Activated T-helper 1 cell treated with anti-CD3 and anti-CD28 coated beads, Interleukin-2, amount 50 U/mL, for 16 hours (primary cell): Measurements from ENCODE around the gene CST1.
"Not testable (repeated sequence)": the region's sequence is repeated elsewhere in the genome, so short reads cannot be mapped to it uniquely, and the experiment has no call there.

ENCODE experiments used
- DNase-seq, 2 donors: peaks; one replicate each; pipeline ENCODE4 v3.0.0-alpha.2; 2020; ENCODE audit warnings: low read depth in 1 of 2, low spot score in 1 of 2

Gene CST1

GRCh38 chr20:23750786-23751185 lies at the start of gene CST1:
CST1 (minus strand) TSS chr20:23750935; CDS start chr20:23750866, 69 bp downstream.
- DNase-seq: not testable (repeated sequence)

DNA sequence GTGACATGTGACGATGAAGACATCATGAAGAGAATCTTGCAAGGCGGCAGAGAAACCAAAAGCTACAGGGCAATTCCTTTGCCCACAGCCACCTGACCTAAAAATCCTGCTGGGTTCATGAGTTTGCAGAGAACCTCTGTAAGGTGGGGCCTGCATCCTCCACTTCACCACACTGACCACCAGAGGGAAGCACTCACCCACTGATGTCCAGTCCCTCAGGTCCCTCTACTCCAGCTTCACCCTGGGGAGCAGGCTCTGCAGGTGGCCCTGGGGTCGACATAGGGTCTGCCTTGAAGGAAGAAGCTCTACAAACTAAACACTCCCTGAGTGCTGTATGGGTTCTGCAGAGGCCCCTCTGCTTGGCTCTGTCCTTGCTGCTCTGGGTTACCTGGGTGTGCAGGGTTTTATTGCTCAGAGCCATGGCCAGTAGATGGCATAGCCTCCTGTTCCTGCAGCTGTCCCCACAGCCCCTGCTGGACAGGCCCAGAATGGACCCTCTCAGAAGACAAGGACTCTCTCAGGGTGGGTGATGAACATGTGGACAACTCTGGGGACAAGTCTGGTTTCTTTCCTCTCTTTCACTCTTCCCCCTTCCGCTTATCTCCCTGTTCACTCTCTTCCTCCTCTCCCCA lies 48.6 kb upstream of the CST1 start:
- not testable (repeated sequence) for DNase-seq

DNA sequence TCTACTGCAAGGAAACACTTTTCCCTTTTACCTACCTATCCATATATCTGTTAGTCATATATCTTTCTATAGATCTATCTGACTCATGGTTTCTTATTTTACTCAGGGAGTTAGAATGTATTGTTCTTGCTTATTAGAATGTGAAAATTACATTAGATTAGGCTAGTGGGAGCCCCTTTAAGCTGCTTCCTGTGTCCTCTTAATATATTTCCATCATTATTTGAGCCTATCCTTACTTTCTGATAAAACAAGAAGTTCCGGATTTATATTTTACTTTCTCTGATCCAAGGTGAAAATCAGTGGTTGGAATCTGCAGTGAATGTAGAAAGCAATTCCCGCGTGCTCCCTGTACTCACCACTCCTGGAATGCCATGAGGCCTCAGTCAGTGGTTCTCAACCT lies 44.8 kb upstream of the CST1 start:
- DNase-seq: no peak

GRCh38 chr20:23794841-23795240 lies 44.1 kb upstream of the CST1 start:
- no peak for DNase-seq

- no peak for DNase-seq
These were observed 43.3 kb upstream of the CST1 start for GRCh38 chr20:23794065-23794464.

DNA sequence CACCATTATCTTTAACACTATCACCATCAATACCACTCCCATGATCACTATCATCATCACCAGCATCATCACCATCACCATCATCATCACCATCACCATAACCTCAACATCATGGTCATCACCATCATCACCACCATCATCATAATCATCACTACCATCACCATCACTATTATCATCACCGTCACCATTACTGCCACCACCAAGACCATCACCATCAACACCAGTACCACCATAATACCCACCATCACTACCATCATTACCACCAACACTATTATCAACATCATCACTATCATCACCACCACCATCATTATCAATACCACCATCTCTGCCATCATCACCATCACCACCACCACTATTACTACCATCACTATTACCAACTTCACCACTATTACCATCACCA lies 32.7 kb upstream of the CST1 start:
- DNase-seq: no peak

GRCh38 chr20:23782366-23782983 lies 31.7 kb upstream of the CST1 start:
- DNase-seq: no peak

- not testable (repeated sequence) for DNase-seq
These were observed 27.9 kb upstream of the CST1 start for GRCh38 chr20:23778676-23779075.

GRCh38 chr20:23777380-23777779 lies 26.6 kb upstream of the CST1 start:
- not testable (repeated sequence) for DNase-seq

DNA sequence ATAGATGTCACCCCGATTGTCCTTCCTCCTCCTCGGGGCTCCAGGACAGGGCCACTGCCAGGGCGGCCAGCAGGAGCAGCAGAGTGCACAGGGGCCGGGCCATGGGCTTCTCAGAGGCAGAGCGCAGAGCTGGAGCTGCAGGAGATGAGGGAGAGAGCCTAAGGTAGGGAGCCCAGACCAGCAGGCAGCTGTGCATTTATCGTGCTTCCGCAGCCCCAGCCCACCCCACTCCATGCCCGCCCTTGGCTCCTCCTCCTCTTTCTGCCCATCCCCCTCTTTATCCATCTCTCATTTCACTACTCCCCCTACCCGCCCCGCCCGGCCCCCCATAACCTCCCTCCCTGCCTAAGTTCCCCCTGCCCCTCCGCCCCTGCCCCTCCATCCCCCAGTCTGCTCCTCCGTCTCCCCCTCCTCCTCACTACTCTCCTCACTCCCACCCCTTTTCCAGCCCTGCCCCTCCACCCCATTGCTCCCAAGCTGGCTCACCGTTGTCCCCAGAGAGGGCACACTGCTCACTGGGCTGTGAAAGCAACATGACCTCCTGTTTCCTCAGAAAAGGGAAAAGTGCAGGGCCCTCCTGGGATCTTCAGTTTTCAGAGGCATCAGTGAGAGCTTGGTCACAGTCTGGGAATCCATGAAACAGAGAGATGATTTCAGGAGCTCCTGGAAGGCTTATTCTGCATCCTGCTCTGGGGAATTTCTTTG lies 25.5 kb upstream of the CST1 start:
- DNase-seq: no peak

- no peak for DNase-seq
These were observed 23.3 kb upstream of the CST1 start for GRCh38 chr20:23774081-23774480.

GRCh38 chr20:23773579-23773978 lies 22.8 kb upstream of the CST1 start:
- no peak for DNase-seq

- DNase-seq: no peak
These were observed 22.4 kb upstream of the CST1 start for GRCh38 chr20:23773127-23773526.

DNA sequence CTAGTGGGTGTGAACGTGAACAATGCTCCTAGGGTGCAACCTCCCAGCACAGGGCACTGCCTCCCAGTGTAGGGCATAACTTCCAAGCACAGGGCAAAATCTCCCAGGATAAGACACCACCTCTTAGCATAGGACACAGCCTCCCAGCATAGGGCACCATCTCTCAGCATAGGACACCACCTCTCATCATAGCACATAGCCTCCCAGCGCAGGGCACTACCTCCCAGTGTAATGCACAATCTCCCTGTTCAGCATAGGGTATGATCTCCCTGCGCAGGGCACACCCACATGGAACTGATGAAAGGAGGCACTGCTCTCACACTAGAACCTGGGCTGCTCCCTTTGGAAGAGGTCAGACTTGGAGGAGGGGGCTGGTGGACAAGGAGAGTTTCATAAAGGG lies 21.3 kb upstream of the CST1 start:
- DNase-seq: no peak

GRCh38 chr20:23770384-23770783 lies 19.6 kb upstream of the CST1 start:
- no peak for DNase-seq

DNA sequence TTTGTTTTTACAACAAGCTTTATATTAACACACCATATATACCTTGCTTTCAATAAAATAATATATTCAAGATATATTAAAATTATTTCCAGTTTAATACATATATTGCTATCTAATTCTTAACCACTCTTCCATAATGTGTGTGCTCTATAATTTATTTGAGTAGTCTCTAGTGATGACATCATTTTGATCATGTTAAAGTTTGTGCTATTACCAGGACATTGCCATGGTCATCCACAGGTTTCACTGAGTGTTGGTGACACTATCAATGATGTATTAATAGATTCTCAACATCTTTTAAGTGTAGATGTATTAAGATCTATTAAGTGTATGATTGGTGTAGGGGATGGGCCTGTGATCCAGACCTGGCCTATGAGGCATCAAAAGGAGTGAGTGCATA lies 17.8 kb upstream of the CST1 start:
- not testable (repeated sequence) for DNase-seq

GRCh38 chr20:23766531-23766930 lies 15.8 kb upstream of the CST1 start:
- no peak for DNase-seq

DNA sequence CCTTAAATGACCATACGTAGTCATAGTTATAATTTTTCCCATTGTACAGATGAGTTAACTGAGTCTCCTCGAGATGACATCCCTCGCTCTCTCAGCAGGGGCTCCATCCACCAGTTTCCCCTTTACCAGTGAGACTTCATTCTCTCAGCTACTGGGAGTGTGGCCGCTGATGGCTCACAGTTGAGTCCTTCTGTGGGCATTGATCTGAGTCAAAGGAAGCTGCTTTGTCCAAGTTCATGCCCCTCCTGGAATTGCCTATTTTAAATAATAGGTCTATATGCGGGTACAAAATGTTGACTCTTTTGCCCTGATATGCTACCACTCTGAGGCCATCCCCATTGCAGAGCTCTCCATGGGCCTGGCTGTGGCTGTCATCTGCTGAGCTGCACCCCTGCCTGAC lies 14.8 kb upstream of the CST1 start:
- no peak for DNase-seq

- DNase-seq: not testable (repeated sequence)
These were observed 13.9 kb upstream of the CST1 start for GRCh38 chr20:23764630-23765029.

DNA sequence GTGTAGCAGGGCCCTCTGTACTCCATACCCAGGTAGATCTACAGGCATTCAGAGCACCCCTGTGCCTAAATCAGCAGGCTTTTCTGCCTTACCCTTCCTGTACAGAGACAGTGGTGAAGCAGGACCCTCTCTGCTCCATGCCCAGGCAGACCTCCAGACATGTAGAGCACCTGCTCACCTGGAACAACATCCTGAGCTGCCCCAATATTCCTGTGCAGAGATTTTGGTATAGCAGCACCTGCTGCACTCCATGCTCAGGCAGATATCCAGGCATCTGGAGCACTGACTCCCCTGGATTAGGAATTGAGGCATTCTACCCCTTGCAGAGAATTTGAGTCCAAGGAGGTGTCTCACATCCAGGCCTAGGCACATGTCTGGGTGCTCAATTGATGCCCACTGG lies 12.6 kb upstream of the CST1 start:
- DNase-seq: no peak

GRCh38 chr20:23759306-23759940 lies 8.7 kb upstream of the CST1 start:
- DNase-seq: no peak

DNA sequence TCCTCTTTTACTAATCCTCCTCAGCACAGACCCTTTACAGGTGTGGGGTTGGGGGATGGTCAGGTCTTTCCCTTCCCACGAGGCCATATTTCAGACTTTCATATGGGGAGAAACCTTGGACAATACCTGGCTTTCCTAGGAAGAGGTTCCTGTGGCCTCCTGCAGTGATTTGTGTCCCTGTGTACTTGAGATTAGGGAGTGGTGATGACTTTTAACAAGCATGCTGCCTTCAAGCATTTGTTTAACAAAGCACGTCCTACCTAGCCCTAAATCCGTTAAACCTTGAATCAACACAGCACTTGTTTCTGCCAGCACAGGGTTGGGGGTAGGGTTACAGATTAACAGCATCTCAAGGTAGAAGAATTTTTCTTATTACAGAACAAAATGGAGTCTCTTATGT lies 6.1 kb upstream of the CST1 start:
- not testable (repeated sequence) for DNase-seq
